DMS 273 treated with DMSO at 0.1 percent for 48 hours (cell line): ENCODE data around the gene PACRG.

ENCODE experiments used
- DNase-seq: peaks from one replicate; lab custom pipeline; 2025; lab: John Stamatoyannopoulos, UW

PACRG gene

GRCh38 chr6:163008626-163009025 is 280.9 kb downstream of the PACRG start:
- no peak for DNase-seq

GRCh38 chr6:163010145-163010544 is 282.4 kb downstream of the PACRG start:
- no peak for DNase-seq

- DNase-seq, result no peak
Observed at GRCh38 chr6:163014736-163015135, 287.0 kb downstream of the PACRG start.

GRCh38 chr6:163017801-163018200 is 290.0 kb downstream of the PACRG start:
- DNase-seq, result no peak

GRCh38 chr6:163019926-163020325 is 292.2 kb downstream of the PACRG start:
- no peak for DNase-seq

DNA sequence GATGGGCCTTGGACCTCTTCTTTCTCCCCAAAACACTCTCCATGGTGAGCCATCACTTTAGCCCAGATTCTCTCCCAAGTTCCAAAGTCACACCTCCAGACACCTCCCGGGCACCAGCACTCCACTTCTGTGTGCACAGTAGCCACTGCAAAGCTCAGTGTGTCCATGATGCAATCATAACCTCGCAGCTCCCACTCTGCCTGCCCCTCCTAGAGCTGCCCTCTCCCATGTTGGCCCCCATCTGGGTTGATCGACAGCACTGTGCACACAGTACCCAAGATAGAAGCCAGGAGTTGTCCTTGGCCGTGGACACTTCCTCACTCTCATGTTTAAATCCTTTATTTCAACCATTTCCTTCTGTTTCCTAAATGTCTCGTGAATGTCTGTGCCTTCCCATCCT is 293.3 kb downstream of the PACRG start:
- no peak for DNase-seq

DNA sequence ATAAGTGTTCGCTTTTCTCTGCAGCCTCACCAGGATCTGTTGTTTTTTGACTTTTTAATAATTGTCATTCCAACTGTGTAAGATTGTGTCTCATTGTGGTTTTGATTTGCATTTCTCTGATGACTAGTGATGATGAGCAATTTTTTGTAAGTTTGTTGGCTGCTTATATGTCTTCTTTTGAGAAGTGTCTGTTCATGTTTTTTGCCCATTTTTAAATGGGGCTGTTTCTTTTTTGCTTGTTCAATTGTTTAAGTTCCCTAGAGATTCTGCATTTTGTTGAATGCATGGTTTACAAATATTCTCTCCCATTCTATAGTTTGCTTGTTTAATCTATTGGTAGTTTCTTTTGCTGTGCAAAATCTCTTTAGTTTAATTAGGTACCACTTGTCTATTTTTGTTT is 295.9 kb downstream of the PACRG start:
- no peak for DNase-seq

DNA sequence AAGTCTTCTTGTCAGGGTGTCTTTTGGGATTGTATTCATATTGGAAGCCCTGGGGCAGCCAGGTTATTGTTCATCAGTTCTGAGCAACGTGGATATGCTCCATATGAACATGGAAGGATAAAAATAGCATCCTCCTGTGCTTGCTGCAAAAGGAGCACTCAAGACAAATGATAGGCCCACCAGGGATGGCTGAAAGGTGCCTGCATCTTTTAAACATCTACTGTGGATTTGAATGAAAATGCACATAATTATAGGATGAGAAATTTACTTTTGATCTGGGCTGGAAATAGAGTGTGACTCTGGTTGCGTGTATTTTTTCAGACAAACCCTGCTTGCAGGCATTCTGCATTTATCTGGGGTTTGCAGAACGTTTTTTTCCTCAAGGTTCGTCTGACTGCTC is 299.1 kb downstream of the PACRG start:
- no peak for DNase-seq

GRCh38 chr6:163030980-163031379 is 303.2 kb downstream of the PACRG start:
- DNase-seq, result no peak

DNA sequence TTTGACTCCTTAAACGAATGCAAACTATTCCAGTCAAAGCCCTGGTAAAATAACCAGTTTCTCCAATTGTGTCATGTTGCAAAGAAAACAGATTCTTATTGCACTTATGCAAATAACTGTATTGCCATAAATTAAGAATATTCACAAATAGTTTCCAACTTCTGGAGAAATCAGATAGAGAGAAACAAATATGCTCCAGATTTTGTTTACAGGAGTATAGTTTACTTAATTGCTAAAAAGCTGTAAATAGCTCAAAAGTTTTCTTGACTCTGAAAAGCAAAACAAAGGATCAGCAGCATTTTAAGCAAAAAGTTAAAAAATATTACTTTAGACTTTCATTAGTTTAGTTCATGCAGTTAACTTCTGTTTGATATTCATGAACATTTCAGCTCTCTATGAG is 304.2 kb downstream of the PACRG start:
- DNase-seq, result no peak

DNA sequence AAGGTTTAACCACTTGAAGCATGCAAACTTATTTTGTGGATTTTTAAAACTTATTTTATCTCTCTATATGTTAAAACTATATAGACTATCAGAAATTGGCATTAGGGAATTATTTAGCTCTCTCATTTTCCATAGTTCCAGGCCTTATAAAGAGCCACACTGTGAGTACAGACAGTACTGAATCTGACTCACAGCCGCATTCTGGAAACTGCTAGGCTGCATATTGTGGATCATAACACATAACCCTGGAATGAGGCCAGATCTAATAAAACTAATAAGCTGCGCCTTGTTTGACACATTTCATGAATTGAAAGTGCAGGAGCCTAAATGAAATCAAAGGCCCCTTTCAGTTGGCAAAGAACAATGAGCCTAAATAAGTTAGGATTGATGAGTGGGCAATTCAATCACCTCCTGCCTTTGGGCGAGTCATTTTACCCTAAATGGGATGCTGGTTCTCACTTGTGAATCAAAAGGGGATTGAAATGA is 308.4 kb downstream of the PACRG start:
- no peak for DNase-seq

DNA sequence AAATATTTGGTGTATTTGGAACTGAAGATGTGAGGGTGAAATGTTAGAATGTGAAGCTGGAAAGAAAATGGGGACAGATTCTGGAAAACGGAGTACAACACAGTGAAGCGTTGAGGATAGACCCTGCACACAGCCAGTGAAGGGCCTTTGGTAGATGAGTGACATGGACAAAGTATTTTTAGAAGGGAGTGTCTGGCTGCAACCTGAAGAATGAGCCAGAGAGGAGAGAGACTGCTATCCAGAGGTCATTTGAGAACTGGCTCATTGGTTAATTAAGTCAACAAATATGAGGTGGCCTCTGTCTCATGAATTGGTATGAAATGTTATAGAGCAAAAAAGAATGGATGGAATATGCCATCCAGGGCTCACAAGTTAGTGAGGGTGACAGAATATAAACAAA is 310.5 kb downstream of the PACRG start:
- DNase-seq, result no peak

DNA sequence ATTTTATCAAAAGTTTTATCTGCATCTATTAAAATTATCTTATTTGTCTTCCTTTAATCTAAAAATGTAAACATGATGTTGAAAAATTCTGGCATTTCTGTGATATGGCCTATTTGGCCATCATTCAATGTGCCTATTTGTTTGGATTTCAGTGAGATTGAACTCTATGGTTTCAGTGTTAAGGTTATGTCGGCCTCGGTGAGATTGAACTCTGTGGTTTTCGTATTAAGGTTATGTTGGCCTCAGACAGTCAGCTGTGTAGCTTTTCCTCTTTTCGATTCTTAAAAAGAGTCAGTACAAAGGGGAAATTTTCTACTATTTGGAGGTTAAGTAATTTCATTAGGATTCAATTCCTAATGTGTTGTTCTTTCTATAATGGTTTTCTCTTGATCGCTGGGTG is 320.6 kb downstream of the PACRG start:
- no peak for DNase-seq

- DNase-seq, result no peak
Observed at GRCh38 chr6:163053667-163054344, 326.0 kb downstream of the PACRG start.

- no peak for DNase-seq
Observed at GRCh38 chr6:163054641-163055040, 326.9 kb downstream of the PACRG start.

DNA sequence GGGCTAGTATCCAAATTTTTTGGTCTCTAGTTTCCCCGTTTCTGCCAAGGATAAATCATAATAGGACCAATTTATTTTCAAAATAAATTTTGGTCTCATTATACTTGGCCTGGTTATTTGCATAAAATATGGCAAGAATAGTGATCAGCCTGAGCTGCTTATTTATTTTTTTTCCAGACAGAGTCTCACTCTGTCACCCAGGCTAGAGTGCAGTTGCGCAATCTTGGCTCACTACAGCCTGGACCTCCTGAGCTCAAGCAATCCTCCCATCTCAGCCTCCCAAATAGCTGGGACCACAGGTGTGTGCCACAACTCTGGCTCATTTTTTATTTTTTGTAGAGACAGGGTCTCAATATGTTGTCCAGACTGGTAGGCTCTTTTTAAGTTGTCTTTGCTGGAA is 329.5 kb downstream of the PACRG start:
- no peak for DNase-seq

DNA sequence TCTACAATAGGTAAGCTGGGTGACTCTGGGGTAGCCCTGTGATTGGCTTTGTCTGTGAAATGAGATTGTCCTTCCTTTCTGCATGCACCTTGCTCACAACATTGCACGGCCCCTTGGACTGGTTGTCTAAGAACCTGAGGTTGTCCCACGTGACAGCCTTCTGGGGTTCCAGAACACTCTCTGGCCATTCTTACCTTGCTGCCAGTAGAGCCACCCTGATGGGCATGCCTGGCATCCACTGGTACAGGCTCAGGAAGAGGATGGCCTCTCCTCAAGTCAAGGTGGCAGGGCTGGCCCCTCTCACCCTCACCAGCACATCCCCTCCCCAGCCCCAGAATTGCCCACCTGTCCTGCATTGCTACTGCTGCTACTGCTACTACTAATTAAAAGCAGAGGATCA is 335.0 kb downstream of the PACRG start:
- no peak for DNase-seq

GRCh38 chr6:163063561-163063960 is 335.8 kb downstream of the PACRG start:
- no peak for DNase-seq

- no peak for DNase-seq
Observed at GRCh38 chr6:163064397-163064796, 336.6 kb downstream of the PACRG start.

GRCh38 chr6:163066200-163066599 is 338.4 kb downstream of the PACRG start:
- no peak for DNase-seq

DNA sequence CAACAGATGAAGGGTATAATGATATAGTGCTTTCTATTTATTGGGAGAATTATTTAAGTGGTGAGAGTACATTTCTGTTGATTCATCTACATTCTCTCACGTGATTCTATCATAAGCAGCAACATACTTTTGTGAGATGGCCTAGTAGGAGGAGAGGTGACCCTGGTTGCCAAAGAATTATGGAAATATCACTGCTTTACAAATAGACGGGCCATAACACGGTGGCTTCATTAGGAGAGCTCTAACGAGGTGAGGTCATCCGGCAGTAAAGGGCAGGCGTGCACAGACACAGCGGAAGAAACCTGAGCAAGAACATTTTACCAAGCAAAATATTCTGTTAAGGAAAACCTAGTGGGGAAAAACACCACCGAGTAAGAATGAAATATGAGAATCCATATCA is 349.4 kb downstream of the PACRG start:
- DNase-seq, result no peak

DNA sequence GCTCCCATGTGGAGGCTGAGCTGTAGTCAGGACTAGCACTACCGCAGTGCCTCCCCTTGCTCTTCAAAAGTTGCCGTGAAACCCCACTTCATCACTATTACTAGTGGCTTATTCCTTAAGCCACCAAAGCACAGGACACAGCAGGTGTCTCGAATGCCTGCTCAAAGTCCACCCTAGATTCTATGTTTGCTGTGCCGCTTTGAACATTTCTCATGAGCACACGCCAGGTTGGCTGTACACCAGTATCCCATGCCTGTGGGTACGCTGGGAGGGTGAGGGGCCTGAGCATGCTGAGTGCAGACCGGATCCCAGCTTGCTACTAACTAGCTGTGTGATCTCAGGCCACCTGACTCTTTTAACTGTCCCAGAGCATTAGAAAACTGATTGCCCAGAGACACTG is 350.9 kb downstream of the PACRG start:
- DNase-seq, result no peak

- DNase-seq, result no peak
Observed at GRCh38 chr6:163080228-163080627, 352.5 kb downstream of the PACRG start.

DNA sequence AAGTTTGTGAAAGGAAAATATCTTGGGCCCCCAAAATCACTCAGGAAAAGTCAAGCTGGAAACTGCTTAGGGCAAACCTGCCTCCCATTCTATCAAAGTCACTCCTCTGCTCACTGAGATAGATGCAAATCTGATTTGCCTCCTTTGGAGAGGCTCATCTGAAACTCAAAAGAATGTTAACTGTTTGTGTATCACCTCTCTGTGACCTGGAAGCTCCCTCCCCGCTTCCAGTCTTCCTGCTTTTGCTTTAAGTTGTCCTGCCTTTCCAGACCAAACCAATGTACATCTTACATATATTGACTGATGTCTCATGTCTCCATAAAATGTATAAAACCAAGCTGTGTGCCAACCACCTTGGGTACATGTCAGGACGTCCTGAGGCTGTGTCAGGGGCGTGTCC is 355.4 kb downstream of the PACRG start:
- DNase-seq, result no peak
